ENCODE data around the gene OR51B2. TPM values are rescaled to one million over a fixed set of nuclear protein-coding genes. Genes with fewer than 3 reads are reported as not detected.

OR51B2 gene
- total and polyA plus RNA-seq, 2 experiments from 2014 or later, result 1.6 TPM; not detected in 1

- TF ChIP-seq CTCF (IDR thresholded peaks at IDR 0.05; ENCODE audit: low read depth, low read length), result no peak
- no peak for DNase-seq (ENCODE audit: low read depth in 1 of 2, low spot score in 1 of 2)
- Histone ChIP-seq H3K9me3 (ENCODE audit: low read depth) (no peaks in the 10 kb centered on the region), H3K4me3 (no peak overlapping the region), H3K4me1 (ENCODE audit: low read depth) (no peaks in the 10 kb centered on the region), H3K27me3 (no peaks in the 10 kb centered on the region), H3K36me3 (no peaks in the 10 kb centered on the region), H3K27ac (no peak overlapping the region)
Observed at GRCh38 chr11:5284637-5285036, 39.5 kb downstream of the OR51B2 start.

GRCh38 chr11:5283882-5284281 lies 40.2 kb downstream of the OR51B2 start:
- Histone ChIP-seq H3K27ac (no peak overlapping the region), H3K27me3 (no peaks in the 10 kb centered on the region), H3K36me3 (no peaks in the 10 kb centered on the region), H3K4me3 (no peak overlapping the region), H3K9me3 (ENCODE audit: low read depth) (no peaks in the 10 kb centered on the region), H3K4me1 (ENCODE audit: low read depth) (no peaks in the 10 kb centered on the region)
- TF ChIP-seq CTCF (IDR thresholded peaks at IDR 0.05; ENCODE audit: low read depth, low read length), result no peak
- no peak for DNase-seq (ENCODE audit: low read depth in 1 of 2, low spot score in 1 of 2)

- H3K9me3 ChIP-seq (ENCODE audit: low read depth), result no peaks in the 10 kb centered on the region
- H3K27ac ChIP-seq, result no peak overlapping the region
- H3K4me3 ChIP-seq, result no peak overlapping the region
- DNase-seq (ENCODE audit: low read depth in 1 of 2, low spot score in 1 of 2), result no peak
- no peaks in the 10 kb centered on the region for H3K27me3 ChIP-seq
- no peaks in the 10 kb centered on the region for H3K36me3 ChIP-seq
- no peak for TF ChIP-seq CTCF (IDR thresholded peaks at IDR 0.05; ENCODE audit: low read depth, low read length)
- no peaks in the 10 kb centered on the region for H3K4me1 ChIP-seq (ENCODE audit: low read depth)
Observed at GRCh38 chr11:5283086-5283485, 41.0 kb downstream of the OR51B2 start.

- no peaks in the 10 kb centered on the region for H3K4me1 ChIP-seq (ENCODE audit: low read depth)
- no peak overlapping the region for H3K4me3 ChIP-seq
- no peaks in the 10 kb centered on the region for H3K36me3 ChIP-seq
- DNase-seq (ENCODE audit: low read depth in 1 of 2, low spot score in 1 of 2), result no peak
- H3K27me3 ChIP-seq, result no peaks in the 10 kb centered on the region
- no peaks in the 10 kb centered on the region for H3K9me3 ChIP-seq (ENCODE audit: low read depth)
- H3K27ac ChIP-seq, result no peak overlapping the region
- no peak for TF ChIP-seq CTCF (IDR thresholded peaks at IDR 0.05; ENCODE audit: low read depth, low read length)
Observed at GRCh38 chr11:5282628-5283027, 41.5 kb downstream of the OR51B2 start.

- Histone ChIP-seq H3K4me1 (ENCODE audit: low read depth) (no peaks in the 10 kb centered on the region), H3K27me3 (no peaks in the 10 kb centered on the region), H3K27ac (no peak overlapping the region), H3K4me3 (no peak overlapping the region), H3K36me3 (no peaks in the 10 kb centered on the region), H3K9me3 (ENCODE audit: low read depth) (no peaks in the 10 kb centered on the region)
- no peak for TF ChIP-seq CTCF (IDR thresholded peaks at IDR 0.05; ENCODE audit: low read depth, low read length)
- DNase-seq (ENCODE audit: low read depth in 1 of 2, low spot score in 1 of 2), result no peak
Observed at GRCh38 chr11:5281596-5281995, 42.5 kb downstream of the OR51B2 start.

- Histone ChIP-seq H3K4me3 (no peak overlapping the region), H3K36me3 (no peaks in the 10 kb centered on the region), H3K27ac (no peak overlapping the region), H3K4me1 (ENCODE audit: low read depth) (no peaks in the 10 kb centered on the region), H3K9me3 (ENCODE audit: low read depth) (no peaks in the 10 kb centered on the region), H3K27me3 (no peaks in the 10 kb centered on the region)
- DNase-seq (ENCODE audit: low read depth in 1 of 2, low spot score in 1 of 2), result peak; percentile 11 to 96
- no peak for TF ChIP-seq CTCF (IDR thresholded peaks at IDR 0.05; ENCODE audit: low read depth, low read length)
Observed at GRCh38 chr11:5280582-5281102, 43.5 kb downstream of the OR51B2 start.
